Activated naive CD4-positive, alpha-beta T cell treated with Interleukin-2 at 50 U/mL for 16 hours (primary cell): Measurements from ENCODE around the gene SBNO2.
"Not testable (repeated sequence)": the region's sequence is repeated elsewhere in the genome, so short reads cannot be mapped to it uniquely, and the experiment has no call there.

Experiments
- DNase-seq: peaks from one replicate; pipeline ENCODE4 v3.0.0-alpha.2; 2020

Gene SBNO2

GRCh38 chr19:1116726-1117581, 57.1 kb downstream of the SBNO2 start:
- DNase-seq = no peak

DNA sequence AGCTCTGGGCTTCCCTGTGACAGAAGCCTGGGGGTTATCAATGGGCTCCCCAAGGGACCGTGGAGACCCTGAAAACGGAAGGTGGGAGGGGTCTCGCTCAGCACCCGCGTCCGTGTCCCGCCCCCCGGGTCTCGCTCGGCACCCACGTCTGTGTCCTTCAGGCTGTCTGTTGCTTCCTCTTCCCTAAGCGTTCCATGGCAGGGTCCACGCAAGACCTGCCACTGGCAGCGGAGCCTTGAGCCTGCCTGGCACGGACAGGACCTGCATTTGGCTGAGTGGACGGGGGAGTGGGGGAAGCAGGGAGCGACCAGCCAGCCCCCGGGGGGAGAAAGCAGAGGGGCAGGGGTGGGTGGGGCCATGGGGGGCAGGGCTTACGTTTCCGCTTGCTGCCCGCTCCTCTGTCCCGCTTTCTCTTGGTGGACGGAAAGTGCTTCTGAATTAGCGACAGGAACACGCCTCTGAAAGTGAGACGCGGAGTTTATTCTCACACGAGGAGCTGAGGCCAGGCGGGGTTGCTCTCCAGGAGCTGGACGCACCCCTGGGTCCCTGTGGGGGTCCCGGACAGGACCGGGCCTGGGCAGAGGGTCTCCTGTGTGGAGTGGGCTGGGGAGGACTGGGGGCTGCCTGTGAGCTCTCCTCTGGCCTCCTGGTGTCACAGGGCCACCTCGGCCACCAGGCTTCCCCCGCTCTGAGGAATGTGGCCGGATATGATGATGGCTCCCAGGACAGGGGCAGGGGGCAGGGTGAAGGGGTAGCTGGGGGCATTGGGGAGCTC, 58.2 kb downstream of the SBNO2 start:
- DNase-seq = no peak

DNA sequence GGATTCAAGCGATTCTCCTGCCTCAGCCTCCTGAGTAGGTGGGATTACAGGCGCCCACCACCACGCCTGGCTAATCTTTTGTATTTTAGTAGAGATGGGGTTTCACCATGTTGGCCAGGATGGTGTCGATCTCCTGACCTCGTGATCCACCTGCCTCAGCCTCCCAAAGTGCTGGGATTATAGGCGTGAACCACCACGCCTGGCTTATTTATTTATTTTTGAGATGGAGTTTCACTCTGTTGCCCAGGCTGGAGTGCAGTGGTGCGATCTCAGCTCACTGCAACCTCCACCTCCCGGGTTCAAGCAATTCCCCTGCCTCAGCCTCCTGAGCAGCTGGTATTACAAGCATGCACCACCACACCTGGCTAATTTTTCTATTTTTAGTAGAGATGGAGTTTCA, 59.3 kb downstream of the SBNO2 start:
- not testable (repeated sequence) for DNase-seq

GRCh38 chr19:1113986-1114483, 60.0 kb downstream of the SBNO2 start:
- no peak for DNase-seq

- DNase-seq = peak; percentile 79
These were observed 60.8 kb downstream of the SBNO2 start for GRCh38 chr19:1113030-1113985.

- DNase-seq = no peak
These were observed 61.6 kb downstream of the SBNO2 start for GRCh38 chr19:1112268-1113029.

- DNase-seq = no peak
These were observed 62.3 kb downstream of the SBNO2 start for GRCh38 chr19:1111641-1112267.

GRCh38 chr19:1110809-1111640, 63.0 kb downstream of the SBNO2 start:
- DNase-seq = no peak

DNA sequence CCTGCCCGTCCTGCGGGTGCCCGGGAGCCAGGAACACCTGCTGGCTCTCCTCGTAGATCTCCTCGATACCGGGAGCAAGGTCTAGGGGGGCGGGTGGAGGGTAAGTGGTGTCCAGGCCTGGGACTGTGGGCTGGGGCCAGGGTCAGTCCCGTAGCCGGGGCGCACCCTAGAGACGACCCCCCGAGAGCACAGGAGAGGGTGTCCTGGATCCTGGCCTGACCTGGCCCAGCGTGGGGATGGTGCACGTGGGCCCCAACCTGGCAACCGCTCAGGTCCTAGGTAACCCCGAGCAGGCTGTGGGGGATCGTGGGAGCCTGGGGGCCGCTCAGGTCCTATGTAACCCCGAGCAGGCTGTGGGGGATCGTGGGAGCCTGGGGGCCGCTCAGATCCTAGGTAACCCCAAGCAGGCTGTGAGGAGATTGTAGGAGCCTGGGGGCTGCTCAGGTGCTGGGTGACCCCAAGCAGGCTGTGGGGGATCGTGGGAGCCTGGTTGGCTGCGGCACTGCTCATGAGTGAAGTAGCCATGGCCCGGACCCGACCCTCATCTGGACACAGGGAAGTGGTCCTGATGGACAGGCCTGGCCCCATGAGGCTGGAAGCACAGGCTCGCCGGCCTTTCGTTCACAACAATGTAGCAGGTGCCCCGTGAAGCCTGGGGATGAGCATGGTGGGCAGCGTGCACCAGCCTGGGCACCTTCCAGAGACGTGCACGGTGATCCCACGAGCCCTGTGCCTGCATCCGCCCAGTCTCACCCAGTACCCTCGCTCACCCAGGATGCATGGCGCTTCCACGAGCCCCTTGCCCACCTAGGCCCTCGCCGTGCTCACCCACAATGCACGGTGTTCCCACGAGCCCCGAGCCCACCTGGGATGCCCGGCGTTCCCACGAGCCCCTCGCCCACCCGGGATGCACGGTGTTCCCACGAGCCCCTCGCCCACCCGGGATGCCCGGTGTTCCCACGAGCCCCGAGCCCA, 64.1 kb downstream of the SBNO2 start:
- no peak for DNase-seq

- no peak for DNase-seq
These were observed 65.0 kb downstream of the SBNO2 start for GRCh38 chr19:1109032-1109551.

DNA sequence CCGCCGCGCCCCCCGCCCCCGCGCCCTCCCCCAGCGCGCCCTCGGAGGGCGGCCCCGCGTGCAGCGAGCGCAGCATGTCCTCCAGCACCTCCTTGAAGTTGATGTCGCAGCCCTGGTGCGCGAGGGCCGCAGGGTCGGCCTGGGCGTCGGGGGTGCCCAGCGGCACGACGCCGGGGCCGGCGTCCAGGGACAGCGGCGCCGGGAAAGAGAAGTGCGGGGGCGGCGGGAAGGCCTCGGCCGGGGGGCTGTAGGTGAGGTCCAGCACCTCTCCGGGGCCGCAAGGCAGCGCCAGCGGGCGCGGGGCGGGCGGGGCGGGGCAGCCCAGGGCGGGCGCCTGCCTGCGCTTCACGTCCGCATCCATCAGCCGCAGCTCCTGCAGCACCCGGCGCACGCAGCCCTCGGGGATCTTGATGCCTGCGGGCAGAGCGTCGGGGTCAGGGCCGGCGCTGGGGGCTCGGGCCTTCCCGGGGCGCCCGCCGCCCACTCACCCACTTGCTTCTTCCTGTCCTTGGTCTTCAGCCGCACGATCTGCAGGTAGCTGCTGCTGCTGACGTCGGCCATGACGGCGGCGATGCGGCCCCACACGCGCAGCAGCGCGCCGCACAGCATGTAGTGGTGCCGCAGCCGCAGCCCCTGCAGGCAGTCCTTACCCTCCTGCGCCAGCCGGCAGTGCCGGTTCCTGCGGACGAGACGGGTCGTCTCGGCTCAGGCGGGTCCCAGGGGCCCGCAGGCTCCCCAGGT, 65.6 kb downstream of the SBNO2 start:
- DNase-seq = no peak

- DNase-seq = no peak
These were observed 66.3 kb downstream of the SBNO2 start for GRCh38 chr19:1107661-1108261.

GRCh38 chr19:1106841-1107660, 67.0 kb downstream of the SBNO2 start:
- no peak for DNase-seq

GRCh38 chr19:1105873-1106840, 67.9 kb downstream of the SBNO2 start:
- DNase-seq = no peak

DNA sequence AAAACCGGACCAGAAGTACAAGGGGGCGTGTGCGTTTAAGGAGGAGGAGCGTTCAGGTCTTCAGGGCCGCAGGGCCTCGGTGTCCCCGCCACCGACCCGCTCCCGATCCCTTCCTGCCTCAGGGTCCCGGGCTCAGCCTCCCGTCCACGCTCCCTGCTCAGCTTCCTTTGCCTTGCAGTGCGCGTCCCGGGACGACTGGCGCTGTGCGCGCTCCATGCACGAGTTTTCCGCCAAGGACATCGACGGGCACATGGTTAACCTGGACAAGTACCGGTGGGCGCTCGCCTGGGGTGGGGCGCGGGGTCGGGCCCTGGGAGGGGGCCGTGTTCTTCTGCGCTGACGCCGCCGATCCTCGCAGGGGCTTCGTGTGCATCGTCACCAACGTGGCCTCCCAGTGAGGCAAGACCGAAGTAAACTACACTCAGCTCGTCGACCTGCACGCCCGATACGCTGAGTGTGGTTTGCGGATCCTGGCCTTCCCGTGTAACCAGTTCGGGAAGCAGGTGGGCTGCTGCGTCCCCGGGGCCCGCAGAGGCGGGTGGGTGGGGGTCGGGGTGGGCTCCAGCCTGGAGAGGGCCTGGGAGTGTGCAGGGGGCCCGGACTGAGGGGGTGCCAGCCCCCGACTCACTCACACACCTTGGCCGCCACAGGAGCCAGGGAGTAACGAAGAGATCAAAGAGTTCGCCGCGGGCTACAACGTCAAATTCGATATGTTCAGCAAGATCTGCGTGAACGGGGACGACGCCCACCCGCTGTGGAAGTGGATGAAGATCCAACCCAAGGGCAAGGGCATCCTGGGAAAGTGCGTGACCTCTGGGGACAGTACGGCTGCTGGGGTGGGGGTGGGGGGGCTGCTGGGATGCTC, 68.8 kb downstream of the SBNO2 start:
- DNase-seq = no peak
